Liver (tissue), 3 donors: ENCODE data around the gene KDM4C.
"Not testable (repeated sequence)": the region's sequence is repeated elsewhere in the genome, so short reads cannot be mapped to it uniquely, and the experiment has no call there.

Experiments
- ATF3 ChIP-seq: IDR thresholded peaks from 2 replicates; pipeline ENCODE4 v1.6.1; 2016; ENCODE audit warnings: antibody characterized with exemption
- CTCF ChIP-seq: fragments of 150-350 bp; IDR thresholded peaks from 2 replicates; pipeline ENCODE4 v1.5.1; 2017; ENCODE audit warnings: improper control_type of control experiment, low read depth, low read length; ENCODE audit not compliant: missing input control
- GABPA ChIP-seq, 2 donors: IDR thresholded peaks in 1 of 2; conservative IDR thresholded peaks in 1 of 2; 2 replicates each; pipeline ENCODE4 v1.6.1; 2016; ENCODE audit warnings: antibody characterized with exemption in 2 of 2, mild to moderate bottlenecking in 1 of 2, moderate library complexity in 1 of 2
- HNF4A ChIP-seq, 2 donors: conservative IDR thresholded peaks; 2 replicates each; pipeline ENCODE4 v1.6.1; 2016; ENCODE audit warnings: antibody characterized with exemption in 2 of 2, mild to moderate bottlenecking in 2 of 2
- JUND ChIP-seq, 2 donors: IDR thresholded peaks; 2 replicates each; pipeline ENCODE4 v1.6.1; 2016; ENCODE audit warnings: antibody characterized with exemption in 2 of 2
- RAD21 ChIP-seq, 2 donors: IDR thresholded peaks; 2 replicates each; pipeline ENCODE4 v1.6.1; 2016; ENCODE audit warnings: antibody characterized with exemption in 2 of 2, mild to moderate bottlenecking in 2 of 2
- RXRA ChIP-seq, 2 donors: IDR thresholded peaks; 2 replicates each; pipeline ENCODE4 v1.6.1; 2017 to 2018; ENCODE audit warnings: antibody characterized with exemption in 2 of 2, mild to moderate bottlenecking in 1 of 2
- SP1 ChIP-seq: IDR thresholded peaks from 2 replicates; pipeline ENCODE4 v1.6.1; 2018; ENCODE audit warnings: antibody characterized with exemption, mild to moderate bottlenecking
- TAF1 ChIP-seq: conservative IDR thresholded peaks from 2 replicates; pipeline ENCODE4 v1.6.1; 2016; ENCODE audit warnings: antibody characterized with exemption, mild to moderate bottlenecking
- donor health status: healthy.
- donor health status: healthy.

GRCh38 chr9:6806318-6806717, 48.5 kb downstream of the KDM4C start:
- TF ChIP-seq TAF1; CTCF; HNF4A (conservative IDR thresholded peaks at IDR 0.05); GABPA (IDR thresholded peaks at IDR 0.05 in 1 of 2, conservative IDR thresholded peaks at IDR 0.05 in 1 of 2); SP1; RXRA (IDR thresholded peaks at IDR 0.05); JUND (IDR thresholded peaks at IDR 0.05); RAD21 (IDR thresholded peaks at IDR 0.05); ATF3: not testable (repeated sequence)
